HCT116 (cell line): ENCODE results near the gene DOCK2. TPM values are rescaled to one million over a fixed set of nuclear protein-coding genes. Genes with fewer than 3 reads are reported as not detected.

Source experiments
- ATAC-seq: fragments of 200-7000 bp; cut with Tn5 transposase; 2 replicates; pipeline ENCODE4 v1.9.1; 2020; ENCODE audit warnings: mild to moderate bottlenecking, moderate library complexity
- BruUV-seq: library from RNA; stranded (reverse); fragments of 400-500 nt; replicated peaks from 2 replicates; lab custom pipeline; 2021; lab: Mats Ljungman, UMichigan
- CTCF ChIA-PET: fragments of 300-600 bp; sonication (Branson Sonifier 250); formaldehyde crosslinking; loops from one replicate; lab custom pipeline; 2021; ENCODE audit warnings: antibody characterized with exemption; lab: Charles Lee
- POLR2A ChIA-PET: fragments of 300-600, 350-600 bp; sonication (Branson Sonifier 250); formaldehyde crosslinking; loops from one replicate; lab custom pipeline; 2021; ENCODE audit warnings: antibody characterized with exemption; lab: Charles Lee
- RAD21 ChIA-PET, 2 experiments: fragments of 300-600 bp; sonication (Branson Sonifier 250); formaldehyde crosslinking; loops; one replicate each; lab custom pipeline; 2023; ENCODE audit warnings: low total read pairs in 2 of 2; ENCODE audit not compliant: uncharacterized antibody in 2 of 2, unreplicated experiment in 2 of 2, low non-redundant PET in 1 of 2; lab: Charles Lee
- DNase-seq: peaks from one replicate; pipeline ENCODE4 v3.0.0-alpha.2; 2010; ENCODE audit warnings: low read depth, low spot score
- H2AFZ ChIP-seq: fragments of 200-600 bp; shearing (Covaris generic), sonication (generic); 2 replicates; pipeline ENCODE4 v1.6.1; 2017; ENCODE audit warnings: low read depth, mixed run types, mixed read lengths, antibody characterized with exemption, low read length; ENCODE audit not compliant: poor library complexity, severe bottlenecking
- H3K27ac ChIP-seq: 2 replicates; pipeline ENCODE4 v1.5.1; 2012; ENCODE audit warnings: low read depth, low read length
- H3K27me3 ChIP-seq: fragments of 200-600 bp; sonication (generic); 2 replicates; pipeline ENCODE4 v1.6.1; 2016; ENCODE audit warnings: mixed run types, low read length, mixed read lengths; ENCODE audit not compliant: insufficient read depth
- H3K36me3 ChIP-seq, 2 experiments: fragments of 200-500 bp in 1 of 2; fragments of 200-600 bp in 1 of 2; sonication (Bioruptor generic) in 1 of 2; sonication (generic) in 1 of 2; 2 replicates each; pipeline versions ENCODE4 v1.5.1 to v1.6.1; 2014 to 2016; ENCODE audit warnings: low read length in 2 of 2, inconsistent platforms in 1 of 2, mixed read lengths in 1 of 2, mixed run types in 1 of 2; ENCODE audit not compliant: insufficient read depth in 2 of 2, control insufficient read depth in 1 of 2
- H3K4me1 ChIP-seq, 2 experiments: fragments of 200-600 bp in 1 of 2; sonication (generic) in 1 of 2; 2 replicates each; pipeline versions ENCODE4 v1.5.1 to v1.6.1; 2012 to 2017; ENCODE audit warnings: low read length in 2 of 2, inconsistent platforms in 1 of 2, mild to moderate bottlenecking in 1 of 2, mixed read lengths in 1 of 2, mixed run types in 1 of 2, moderate library complexity in 1 of 2; ENCODE audit not compliant: insufficient read depth in 2 of 2, control insufficient read depth in 1 of 2
- H3K4me2 ChIP-seq: fragments of 200-600 bp; sonication (generic); 2 replicates; pipeline ENCODE4 v1.6.1; 2017; ENCODE audit warnings: mixed run types, low read length, mixed read lengths
- H3K4me3 ChIP-seq, 2 experiments: fragments of 200-600 bp in 1 of 2; sonication (generic) in 1 of 2; replicated peaks in 1 of 2; 2 replicates each; pipeline ENCODE4 v1.5.1; 2011 to 2016; ENCODE audit warnings: low read length in 2 of 2, control low read depth in 1 of 2, low read depth in 1 of 2, mild to moderate bottlenecking in 1 of 2, mixed read lengths in 1 of 2, mixed run types in 1 of 2
- H3K79me2 ChIP-seq: fragments of 200-600 bp; sonication (generic); 2 replicates; pipeline ENCODE4 v1.6.1; 2017; ENCODE audit warnings: mild to moderate bottlenecking, mixed run types, low read length, moderate library complexity, mixed read lengths; ENCODE audit not compliant: insufficient read depth
- H3K9ac ChIP-seq: fragments of 200-600 bp; sonication (generic); 2 replicates; pipeline ENCODE4 v1.6.1; 2016; ENCODE audit warnings: low read length, mixed read lengths
- H3K9me2 ChIP-seq: fragments of 200-600 bp; sonication (generic), shearing (Covaris generic); 2 replicates; pipeline ENCODE4 v1.6.1; 2017; ENCODE audit warnings: mixed run types, mild to moderate bottlenecking, moderate library complexity; ENCODE audit not compliant: insufficient read depth
- H3K9me3 ChIP-seq, 2 experiments: fragments of 200-500 bp in 1 of 2; fragments of 200-600 bp in 1 of 2; sonication (Bioruptor generic) in 1 of 2; sonication (generic) in 1 of 2; 2 replicates each; pipeline ENCODE4 v1.6.1; 2014 to 2017; ENCODE audit warnings: low read length in 2 of 2, mixed read lengths in 2 of 2, inconsistent platforms in 1 of 2, low read depth in 1 of 2, mild to moderate bottlenecking in 1 of 2, mixed run types in 1 of 2, moderate library complexity in 1 of 2; ENCODE audit not compliant: control insufficient read depth in 1 of 2, insufficient read depth in 1 of 2
- H4K20me1 ChIP-seq: fragments of 200-600 bp; sonication (generic), shearing (Covaris generic); 2 replicates; pipeline ENCODE4 v1.6.1; 2017; ENCODE audit warnings: mixed run types, mild to moderate bottlenecking, moderate library complexity; ENCODE audit not compliant: insufficient read depth
- CEBPB ChIP-seq: IDR thresholded peaks from 2 replicates; pipeline ENCODE4 v1.6.1; 2012; ENCODE audit warnings: low read depth
- CTCF ChIP-seq, 3 experiments: fragments of 200-600 bp in 1 of 3; sonication (generic) in 1 of 3; IDR thresholded peaks in 2 of 3; conservative IDR thresholded peaks in 1 of 3; 2 replicates each; pipeline ENCODE4 v1.5.1; 2012 to 2017; ENCODE audit warnings: low read depth in 2 of 3, low read length in 2 of 3, antibody characterized with exemption in 1 of 3, borderline replicate concordance in 1 of 3, control low read depth in 1 of 3, mild to moderate bottlenecking in 1 of 3, mixed read lengths in 1 of 3, mixed run types in 1 of 3, moderate library complexity in 1 of 3; ENCODE audit not compliant: insufficient read depth in 1 of 3
- ELF1 ChIP-seq: IDR thresholded peaks from 2 replicates; pipeline ENCODE4 v1.6.1; 2012; ENCODE audit warnings: low read depth, borderline replicate concordance
- EZH2phosphoT487 ChIP-seq: fragments of 200-600 bp; IDR thresholded peaks from 2 replicates; pipeline ENCODE4 v1.6.1; 2018; ENCODE audit warnings: antibody characterized with exemption, borderline replicate concordance
- FOSL1 ChIP-seq: IDR thresholded peaks from 2 replicates; pipeline ENCODE4 v1.6.1; 2012; ENCODE audit warnings: low read depth
- JUND ChIP-seq: IDR thresholded peaks from 2 replicates; pipeline ENCODE4 v1.6.1; 2012
- RAD21 ChIP-seq: IDR thresholded peaks from 2 replicates; pipeline ENCODE4 v1.6.1; 2012; ENCODE audit warnings: low read depth, mild to moderate bottlenecking
- REST ChIP-seq: IDR thresholded peaks from 2 replicates; pipeline ENCODE4 v1.6.1; 2012; ENCODE audit warnings: low read depth
- SP1 ChIP-seq: IDR thresholded peaks from 2 replicates; pipeline ENCODE4 v1.6.1; 2012; ENCODE audit warnings: low read depth
- SRF ChIP-seq: IDR thresholded peaks from 2 replicates; pipeline ENCODE4 v1.6.1; 2012; ENCODE audit warnings: low read depth
- YY1 ChIP-seq: IDR thresholded peaks from 2 replicates; pipeline ENCODE4 v1.6.1; 2011; ENCODE audit warnings: low read length, low read depth, moderate library complexity, mild to moderate bottlenecking; ENCODE audit not compliant: insufficient replicate concordance; ENCODE audit errors: extremely low read depth
- ZFX ChIP-seq: fragments of 450-650 bp; IDR thresholded peaks from 2 replicates; pipeline ENCODE4 v1.6.1; 2017
- ZNF274 ChIP-seq: fragments of 200-500 bp; sonication (Bioruptor generic); IDR thresholded peaks from 2 replicates; pipeline ENCODE4 v1.6.1; 2014; ENCODE audit warnings: mild to moderate bottlenecking, low read depth, low read length, inconsistent platforms
- intact Hi-C: fragments of 100-400 bp; cut with micrococcal nuclease; formaldehyde crosslinking; loops from 2 replicates; pipeline ENCODE4 v1.10.0; 2022
- total RNA-seq: library from RNA; stranded (reverse); gene quantifications from one replicate; pipeline ENCODE4 v1.2.1, GENCODE V29; 2021; ENCODE audit not compliant: unreplicated experiment
- TF ChIP-seq, protein P1 (sequence below): IDR thresholded peaks from 2 replicates; pipeline ENCODE4 v1.6.1; 2012
- TF ChIP-seq, protein P2 (sequence below): IDR thresholded peaks from 2 replicates; pipeline ENCODE4 v1.6.1; 2011; ENCODE audit warnings: mild to moderate bottlenecking, low read length, moderate library complexity; ENCODE audit not compliant: insufficient replicate concordance; ENCODE audit errors: extremely low read depth

The DOCK2 gene
- total RNA-seq, 1 experiment from 2014 or later: 0.89 TPM

- Histone ChIP-seq H4K20me1 (no peaks in the 10 kb centered on the region), H3K9me2 (no peaks in the 10 kb centered on the region), H3K27me3 (peaks cover 27% of the 10 kb centered on the region), H3K4me1 (no peaks in the 10 kb centered on the region), H3K9ac (no peak overlapping the region), H3K79me2 (no peaks in the 10 kb centered on the region), H2AFZ (no peak overlapping the region), H3K4me3 (no peak overlapping the region), H3K9me3 (no peaks in the 10 kb centered on the region), H3K36me3 (no peaks in the 10 kb centered on the region), H3K4me2 (no peak overlapping the region), H3K27ac (no peak overlapping the region)
- ATAC-seq (no peak), DNase-seq (no peak)
- POLR2A ChIA-PET: no interaction called here
- no TSS peak for BruUV-seq
- CTCF ChIA-PET: no interaction called here
- intact Hi-C loops: no loop called here
- RAD21 ChIA-PET: no interaction called here
- TF ChIP-seq, protein P1, sequence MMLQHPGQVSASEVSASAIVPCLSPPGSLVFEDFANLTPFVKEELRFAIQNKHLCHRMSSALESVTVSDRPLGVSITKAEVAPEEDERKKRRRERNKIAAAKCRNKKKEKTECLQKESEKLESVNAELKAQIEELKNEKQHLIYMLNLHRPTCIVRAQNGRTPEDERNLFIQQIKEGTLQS: no peak
- TF ChIP-seq, protein P2, sequence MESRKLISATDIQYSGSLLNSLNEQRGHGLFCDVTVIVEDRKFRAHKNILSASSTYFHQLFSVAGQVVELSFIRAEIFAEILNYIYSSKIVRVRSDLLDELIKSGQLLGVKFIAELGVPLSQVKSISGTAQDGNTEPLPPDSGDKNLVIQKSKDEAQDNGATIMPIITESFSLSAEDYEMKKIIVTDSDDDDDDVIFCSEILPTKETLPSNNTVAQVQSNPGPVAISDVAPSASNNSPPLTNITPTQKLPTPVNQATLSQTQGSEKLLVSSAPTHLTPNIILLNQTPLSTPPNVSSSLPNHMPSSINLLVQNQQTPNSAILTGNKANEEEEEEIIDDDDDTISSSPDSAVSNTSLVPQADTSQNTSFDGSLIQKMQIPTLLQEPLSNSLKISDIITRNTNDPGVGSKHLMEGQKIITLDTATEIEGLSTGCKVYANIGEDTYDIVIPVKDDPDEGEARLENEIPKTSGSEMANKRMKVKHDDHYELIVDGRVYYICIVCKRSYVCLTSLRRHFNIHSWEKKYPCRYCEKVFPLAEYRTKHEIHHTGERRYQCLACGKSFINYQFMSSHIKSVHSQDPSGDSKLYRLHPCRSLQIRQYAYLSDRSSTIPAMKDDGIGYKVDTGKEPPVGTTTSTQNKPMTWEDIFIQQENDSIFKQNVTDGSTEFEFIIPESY: no peak
- TF ChIP-seq ELF1 (no peak), REST (no peak), YY1 (no peak), SP1 (no peak), CEBPB (no peak), SRF (no peak), ZNF274 (no peak), FOSL1 (no peak), CTCF (IDR thresholded peaks at IDR 0.05 in 2 of 3, conservative IDR thresholded peaks at IDR 0.05 in 1 of 3; ENCODE audit: borderline replicate concordance in 1 of 3, insufficient read depth in 1 of 3, low read depth in 2 of 3, low read length in 2 of 3) (no peak), RAD21 (no peak), JUND (no peak), ZFX (no peak), EZH2phosphoT487 (no peak)
Observed at GRCh38 chr5:169772256-169772655, 135.2 kb downstream of the DOCK2 start.
